Mucosa of descending colon (tissue), 3 donors: ENCODE results near the gene SERINC5. TPM values are rescaled to one million over a fixed set of nuclear protein-coding genes. Genes with fewer than 3 reads are reported as not detected.
A peak's percentile ranks its signal among the peaks of the same experiment; 100 is the strongest.

ENCODE experiments used
- ATAC-seq: fragments of 200-7000 bp; cut with Tn5 transposase; one replicate; pipeline ENCODE4 v1.9.1; 2020; ENCODE audit warnings: mild to moderate bottlenecking, moderate library complexity
- DNase-seq, 3 donors: peaks; one replicate each; pipeline ENCODE4 v3.0.0-alpha.2; 2020
- H3K36me3 ChIP-seq: fragments of 200-600 bp; one replicate; pipeline ENCODE4 v1.8.0; 2021; ENCODE audit warnings: low read depth, mild to moderate bottlenecking
- H3K4me1 ChIP-seq: fragments of 200-600 bp; one replicate; pipeline ENCODE4 v1.8.0; 2021; ENCODE audit warnings: low read depth, mild to moderate bottlenecking
- H3K4me3 ChIP-seq: fragments of 200-600 bp; one replicate; pipeline ENCODE4 v1.8.0; 2021; ENCODE audit warnings: mild to moderate bottlenecking
- H3K9me3 ChIP-seq: fragments of 200-600 bp; one replicate; pipeline ENCODE4 v1.8.0; 2021; ENCODE audit warnings: mild to moderate bottlenecking
- intact Hi-C, 2 donors: fragments of 100-400 bp; cut with DNase I in 1 of 2; cut with micrococcal nuclease in 1 of 2; formaldehyde crosslinking; loops; one replicate each; pipeline versions ENCODE4 v1.11.0 to v1.11.1; 2022; cut with DNase I, micrococcal nuclease
- total RNA-seq, 3 donors: library from RNA; stranded (reverse); fragmentation: NEBNext Ultra II Directional in 2 of 3; extraction: Animal tissue kit (Norgen Biotek cat#: 25700) in 2 of 3; gene quantifications; one replicate each; pipeline versions ENCODE4 v1.2.1 to v1.2.4, GENCODE V29; 2021 to 2023
- TF ChIP-seq, protein P1 (sequence below): fragments of 200-600 bp; IDR thresholded peaks from one replicate; pipeline ENCODE4 v1.8.0; 2022; ENCODE audit warnings: antibody characterized with exemption, mild to moderate bottlenecking
- donor health status: DM: no; HTN: no; CAD: no; lungs with moderate emphysema.
- donor health status: DM: no; HTN: no; CAD: no.
- donor health status: DM: no; HTN: yes; CAD: no.

Gene SERINC5
- total RNA-seq, 3 donors from 2014 or later: 66.6 to 153 (median 126) TPM

DNA sequence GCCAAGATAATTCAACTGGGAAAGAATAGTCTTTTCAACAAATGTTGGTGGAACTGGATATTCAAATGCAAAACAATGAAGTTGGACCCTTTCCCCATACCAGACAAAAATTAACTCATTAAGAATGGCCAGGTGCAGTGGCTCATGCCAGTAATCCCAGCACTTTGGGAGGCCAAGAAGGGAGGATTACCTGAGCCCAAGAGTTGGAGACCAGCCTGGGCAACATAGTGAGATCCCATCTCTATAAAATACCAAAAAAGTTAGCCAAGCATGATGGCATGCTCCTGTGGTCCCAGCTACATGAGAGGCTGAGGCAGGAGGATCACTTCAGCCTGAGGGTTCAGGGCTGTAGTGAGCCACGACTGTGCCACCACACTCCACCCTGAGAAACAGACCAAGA lies 24.2 kb downstream of the SERINC5 start:
- peaks cover 29% of the 10 kb centered on the region for H3K4me1 ChIP-seq
- TF ChIP-seq, protein P1, sequence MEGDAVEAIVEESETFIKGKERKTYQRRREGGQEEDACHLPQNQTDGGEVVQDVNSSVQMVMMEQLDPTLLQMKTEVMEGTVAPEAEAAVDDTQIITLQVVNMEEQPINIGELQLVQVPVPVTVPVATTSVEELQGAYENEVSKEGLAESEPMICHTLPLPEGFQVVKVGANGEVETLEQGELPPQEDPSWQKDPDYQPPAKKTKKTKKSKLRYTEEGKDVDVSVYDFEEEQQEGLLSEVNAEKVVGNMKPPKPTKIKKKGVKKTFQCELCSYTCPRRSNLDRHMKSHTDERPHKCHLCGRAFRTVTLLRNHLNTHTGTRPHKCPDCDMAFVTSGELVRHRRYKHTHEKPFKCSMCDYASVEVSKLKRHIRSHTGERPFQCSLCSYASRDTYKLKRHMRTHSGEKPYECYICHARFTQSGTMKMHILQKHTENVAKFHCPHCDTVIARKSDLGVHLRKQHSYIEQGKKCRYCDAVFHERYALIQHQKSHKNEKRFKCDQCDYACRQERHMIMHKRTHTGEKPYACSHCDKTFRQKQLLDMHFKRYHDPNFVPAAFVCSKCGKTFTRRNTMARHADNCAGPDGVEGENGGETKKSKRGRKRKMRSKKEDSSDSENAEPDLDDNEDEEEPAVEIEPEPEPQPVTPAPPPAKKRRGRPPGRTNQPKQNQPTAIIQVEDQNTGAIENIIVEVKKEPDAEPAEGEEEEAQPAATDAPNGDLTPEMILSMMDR: no peak
- no peaks in the 10 kb centered on the region for H3K9me3 ChIP-seq
- H3K4me3 ChIP-seq: no peak overlapping the region
- no peaks in the 10 kb centered on the region for H3K36me3 ChIP-seq
- no peak for ATAC-seq
- no peak for DNase-seq
- intact Hi-C loops: no loop called here

DNA sequence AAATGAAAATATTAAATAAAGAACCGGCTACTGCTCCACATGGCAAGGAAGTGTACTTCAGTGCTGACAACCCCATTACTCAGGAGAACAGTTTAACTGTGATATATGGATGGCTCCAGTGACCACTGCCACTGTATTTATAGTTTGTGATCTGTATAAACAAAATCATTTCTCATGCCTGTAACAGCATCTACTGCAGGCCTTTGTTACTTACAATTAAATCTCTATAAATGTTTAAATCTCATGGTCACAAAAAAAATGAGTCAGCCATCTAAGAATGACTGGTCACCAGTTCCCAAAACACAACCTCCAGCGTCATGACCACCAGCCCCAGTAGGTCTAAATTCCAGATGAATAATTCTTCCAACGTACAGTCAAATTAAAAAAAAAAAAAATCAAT lies 24.6 kb downstream of the SERINC5 start:
- intact Hi-C loops: no loop called here
- H3K9me3 ChIP-seq: no peaks in the 10 kb centered on the region
- DNase-seq (no peak), ATAC-seq (no peak)
- H3K4me1 ChIP-seq: peaks cover 34% of the 10 kb centered on the region
- H3K36me3 ChIP-seq: no peaks in the 10 kb centered on the region
- TF ChIP-seq, protein P1: no peak
- no peak overlapping the region for H3K4me3 ChIP-seq

DNA sequence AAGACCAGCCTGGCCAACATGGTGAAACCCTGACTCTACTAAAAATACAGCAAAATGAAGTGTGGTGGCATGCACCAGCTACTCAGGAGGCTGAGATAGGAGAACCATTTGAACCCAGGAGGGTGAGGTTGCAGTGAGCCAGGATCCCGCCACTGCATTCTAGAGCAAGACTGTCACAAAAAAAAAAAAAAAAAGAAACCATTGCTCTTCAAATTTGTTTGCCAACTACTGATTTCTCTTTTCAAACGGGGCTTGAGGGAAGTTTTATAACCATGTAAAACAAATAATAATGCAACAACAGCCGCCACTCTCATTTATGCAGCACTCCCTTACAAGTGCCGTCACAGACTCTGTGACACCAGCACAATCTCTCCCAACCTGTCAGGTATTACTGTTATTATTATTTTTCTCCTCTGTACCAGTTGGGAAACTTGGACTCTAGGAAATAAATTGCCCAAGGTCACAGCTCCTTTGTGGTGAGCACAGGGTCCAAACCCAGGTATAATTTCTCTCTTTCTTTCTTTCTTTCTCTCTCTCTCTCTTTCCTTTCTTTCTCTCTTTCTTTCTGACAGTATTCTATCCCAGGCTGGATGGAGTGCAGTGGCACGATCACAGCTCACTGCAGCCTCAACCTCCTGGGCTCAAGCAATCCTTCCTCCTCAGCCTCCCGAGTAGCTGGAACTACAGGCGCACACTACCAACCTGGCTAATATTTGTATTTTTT lies 25.4 kb downstream of the SERINC5 start:
- Histone ChIP-seq H3K4me3 (no peak overlapping the region), H3K9me3 (no peaks in the 10 kb centered on the region), H3K4me1 (peaks cover 40% of the 10 kb centered on the region), H3K36me3 (no peaks in the 10 kb centered on the region)
- TF ChIP-seq, protein P1: no peak
- intact Hi-C loops: no loop called here
- ATAC-seq: peak; percentile 46
- no peak for DNase-seq

DNA sequence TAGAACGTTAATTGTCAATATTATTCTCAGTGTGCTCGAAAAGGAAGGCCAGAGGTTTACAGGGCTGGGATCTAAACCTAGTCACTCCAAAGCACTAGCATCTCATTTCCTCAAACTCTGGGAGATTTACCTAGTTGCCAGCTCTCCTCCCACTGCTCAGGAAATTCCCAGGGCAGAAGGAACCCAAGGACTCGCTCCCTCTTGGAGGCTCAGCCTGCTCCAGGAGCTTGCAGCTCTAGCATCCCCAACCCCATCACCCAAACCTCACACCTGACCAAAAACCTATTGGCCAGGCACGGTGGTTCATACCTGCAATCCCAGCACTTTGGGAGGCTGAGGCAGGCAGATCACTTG lies 26.0 kb downstream of the SERINC5 start:
- Histone ChIP-seq H3K36me3 (no peaks in the 10 kb centered on the region), H3K9me3 (no peaks in the 10 kb centered on the region), H3K4me1 (peaks cover 45% of the 10 kb centered on the region), H3K4me3 (no peak overlapping the region)
- intact Hi-C loops: no loop called here
- DNase-seq: no peak
- ATAC-seq: peak; percentile 64
- TF ChIP-seq, protein P1: no peak

DNA sequence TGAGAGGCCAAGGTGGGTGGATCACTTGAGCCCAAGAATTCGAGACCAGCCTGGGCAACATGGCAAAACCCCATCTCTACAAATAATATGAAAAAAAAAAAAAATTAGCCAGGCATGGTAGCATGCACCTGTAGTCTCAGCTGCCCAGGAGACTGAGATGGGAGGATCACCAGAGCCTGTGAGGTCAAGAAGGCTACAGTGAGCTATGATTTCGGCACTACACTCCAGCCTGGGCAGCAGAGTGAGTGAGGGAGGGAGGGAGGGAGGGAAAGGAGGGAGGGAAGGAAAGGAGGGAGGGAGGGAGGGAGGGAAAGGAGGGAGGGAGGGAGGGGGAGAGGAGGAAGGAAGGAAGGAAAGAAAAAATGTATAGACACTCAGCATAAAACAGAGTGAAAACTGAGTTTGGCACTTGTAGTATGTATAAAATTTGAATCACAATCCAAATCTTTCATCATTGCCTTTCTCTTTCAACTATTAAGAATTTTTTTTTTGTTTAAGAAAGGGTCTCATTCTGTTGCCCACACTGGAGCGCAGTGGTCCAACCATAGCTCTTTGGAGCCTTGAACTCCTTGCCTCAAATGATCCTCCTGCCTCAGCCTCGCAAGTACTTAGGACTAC lies 27.8 kb downstream of the SERINC5 start:
- Histone ChIP-seq H3K4me3 (no peak overlapping the region), H3K9me3 (no peaks in the 10 kb centered on the region), H3K4me1 (peaks cover 34% of the 10 kb centered on the region), H3K36me3 (no peaks in the 10 kb centered on the region)
- intact Hi-C loops: no loop called here
- DNase-seq: no peak
- ATAC-seq: no peak
- TF ChIP-seq, protein P1: no peak
